Neural progenitor cell (in vitro differentiated cells): Measurements from ENCODE around the gene IRF7. TPM values are rescaled to one million over a fixed set of nuclear protein-coding genes. Genes with fewer than 3 reads are reported as not detected.

Source experiments
- DNase-seq: peaks from one replicate; pipeline ENCODE4 v3.0.0-alpha.2; 2016; ENCODE audit warnings: low spot score
- H2AFZ ChIP-seq: fragments of 200-600 bp; sonication (generic); replicated peaks from 2 replicates; pipeline ENCODE4 v1.6.1; 2016; ENCODE audit warnings: antibody characterized with exemption
- H3F3A ChIP-seq: fragments of 200-600 bp; sonication (generic); 2 replicates; pipeline ENCODE4 v1.6.1; 2016; ENCODE audit warnings: antibody characterized with exemption, low read depth
- H3K27ac ChIP-seq: fragments of 200-600 bp; sonication (generic); 2 replicates; pipeline ENCODE4 v1.5.1; 2016; ENCODE audit warnings: mild to moderate bottlenecking
- H3K27me3 ChIP-seq: fragments of 200-600 bp; sonication (generic); 2 replicates; pipeline ENCODE4 v1.6.1; 2016; ENCODE audit warnings: mild to moderate bottlenecking, moderate library complexity
- H3K36me3 ChIP-seq: fragments of 200-600 bp; sonication (generic); 2 replicates; pipeline ENCODE4 v1.5.1; 2016
- H3K4me1 ChIP-seq: fragments of 200-600 bp; sonication (generic); 2 replicates; pipeline ENCODE4 v1.6.1; 2016; ENCODE audit warnings: mixed run types
- H3K4me2 ChIP-seq: fragments of 200-600 bp; sonication (generic); 2 replicates; pipeline ENCODE4 v1.6.1; 2016
- H3K4me3 ChIP-seq: fragments of 200-600 bp; sonication (generic); 2 replicates; pipeline ENCODE4 v1.5.1; 2016
- H3K79me2 ChIP-seq: fragments of 200-600 bp; sonication (generic); 2 replicates; pipeline ENCODE4 v1.6.1; 2016; ENCODE audit warnings: low read depth
- H3K9ac ChIP-seq: fragments of 200-600 bp; sonication (generic); 2 replicates; pipeline ENCODE4 v1.6.1; 2016
- H3K9me3 ChIP-seq: fragments of 200-600 bp; sonication (generic); 2 replicates; pipeline ENCODE4 v1.5.1; 2016; ENCODE audit warnings: low read depth
- H4K20me1 ChIP-seq: fragments of 200-600 bp; sonication (generic); 2 replicates; pipeline ENCODE4 v1.6.1; 2016; ENCODE audit warnings: low read depth
- H3K27ac Mint-ChIP-seq: 3 replicates; pipeline ENCODE4 v1.8.0; 2021; ENCODE audit warnings: mixed read lengths
- H3K27me3 Mint-ChIP-seq: 2 replicates; pipeline ENCODE4 v1.8.0; 2022; ENCODE audit warnings: low read depth, mild to moderate bottlenecking, inconsistent platforms, moderate library complexity, mixed read lengths; ENCODE audit not compliant: insufficient read depth
- H3K36me3 Mint-ChIP-seq: 3 replicates; pipeline ENCODE4 v1.8.0; 2021; ENCODE audit warnings: mixed read lengths
- H3K4me1 Mint-ChIP-seq: 3 replicates; pipeline ENCODE4 v1.8.0; 2021; ENCODE audit warnings: mixed read lengths
- H3K4me3 Mint-ChIP-seq: 3 replicates; pipeline ENCODE4 v1.8.0; 2021; ENCODE audit warnings: mild to moderate bottlenecking, moderate library complexity, mixed read lengths
- H3K9me3 Mint-ChIP-seq: 3 replicates; pipeline ENCODE4 v1.8.0; 2020; ENCODE audit warnings: mixed read lengths
- EZH2 ChIP-seq: fragments of 200-600 bp; sonication (generic); IDR thresholded peaks from 2 replicates; pipeline ENCODE4 v1.6.1; 2017; ENCODE audit warnings: antibody characterized with exemption, mild to moderate bottlenecking, moderate library complexity
- EZH2phosphoT487 ChIP-seq: fragments of 200-600 bp; sonication (generic); IDR thresholded peaks from 2 replicates; pipeline ENCODE4 v1.6.1; 2017; ENCODE audit warnings: antibody characterized with exemption
- total RNA-seq: library from RNA; depleted of rRNA; stranded (reverse); fragments of >200 nt; gene quantifications from 2 replicates; pipeline ENCODE4 v1.2.3, GENCODE V29; 2015; ENCODE audit warnings: low replicate concordance
- TF ChIP-seq, protein P1 (sequence below): fragments of 200-600 bp; sonication (generic); IDR thresholded peaks from 2 replicates; pipeline ENCODE4 v1.5.1; 2017; ENCODE audit warnings: antibody characterized with exemption, mild to moderate bottlenecking

IRF7 gene
- total RNA-seq, 1 donor from 2014 or later, result 4.3 TPM

DNA sequence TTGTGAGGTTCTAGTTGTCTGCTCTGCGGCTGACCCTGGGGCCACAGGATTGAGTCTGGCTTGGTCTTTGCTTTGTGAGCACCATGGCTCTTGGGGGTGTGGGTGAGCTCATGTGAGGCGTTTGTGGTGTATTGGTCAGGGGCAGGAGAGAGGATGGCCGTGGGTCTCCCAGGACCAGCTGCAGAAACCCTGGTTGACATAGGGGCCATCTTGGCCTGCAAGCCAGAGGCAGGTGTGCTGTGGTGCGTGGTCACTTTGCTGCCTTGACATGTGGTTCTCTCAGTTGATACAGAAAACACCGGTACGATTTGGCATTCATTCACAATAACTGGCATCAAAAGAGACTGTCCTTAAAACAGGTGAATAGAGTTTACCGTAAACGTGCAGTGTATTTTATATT is 28.2 kb downstream of the IRF7 start:
- no peaks in the 10 kb centered on the region for H3K27me3 ChIP-seq
- no peaks in the 10 kb centered on the region for H3K36me3 ChIP-seq
- no peak overlapping the region for H3K27ac ChIP-seq
- H3K9me3 Mint-ChIP-seq, result no peaks in the 10 kb centered on the region
- H3K36me3 Mint-ChIP-seq, result peaks cover 24% of the 10 kb centered on the region
- no peak overlapping the region for H3K9ac ChIP-seq
- H3K9me3 ChIP-seq, result no peaks in the 10 kb centered on the region
- H3K4me2 ChIP-seq, result no peak overlapping the region
- H3F3A ChIP-seq, result no peaks in the 10 kb centered on the region
- TF ChIP-seq EZH2 (no peak), EZH2phosphoT487 (no peak)
- TF ChIP-seq, protein P1, sequence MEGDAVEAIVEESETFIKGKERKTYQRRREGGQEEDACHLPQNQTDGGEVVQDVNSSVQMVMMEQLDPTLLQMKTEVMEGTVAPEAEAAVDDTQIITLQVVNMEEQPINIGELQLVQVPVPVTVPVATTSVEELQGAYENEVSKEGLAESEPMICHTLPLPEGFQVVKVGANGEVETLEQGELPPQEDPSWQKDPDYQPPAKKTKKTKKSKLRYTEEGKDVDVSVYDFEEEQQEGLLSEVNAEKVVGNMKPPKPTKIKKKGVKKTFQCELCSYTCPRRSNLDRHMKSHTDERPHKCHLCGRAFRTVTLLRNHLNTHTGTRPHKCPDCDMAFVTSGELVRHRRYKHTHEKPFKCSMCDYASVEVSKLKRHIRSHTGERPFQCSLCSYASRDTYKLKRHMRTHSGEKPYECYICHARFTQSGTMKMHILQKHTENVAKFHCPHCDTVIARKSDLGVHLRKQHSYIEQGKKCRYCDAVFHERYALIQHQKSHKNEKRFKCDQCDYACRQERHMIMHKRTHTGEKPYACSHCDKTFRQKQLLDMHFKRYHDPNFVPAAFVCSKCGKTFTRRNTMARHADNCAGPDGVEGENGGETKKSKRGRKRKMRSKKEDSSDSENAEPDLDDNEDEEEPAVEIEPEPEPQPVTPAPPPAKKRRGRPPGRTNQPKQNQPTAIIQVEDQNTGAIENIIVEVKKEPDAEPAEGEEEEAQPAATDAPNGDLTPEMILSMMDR, result no peak
- peak overlapping the region; percentile 50 for H3K27ac Mint-ChIP-seq
- no peaks in the 10 kb centered on the region for H3K4me1 ChIP-seq
- no peak overlapping the region for H3K4me3 ChIP-seq
- H3K79me2 ChIP-seq, result peaks cover 29% of the 10 kb centered on the region
- peaks cover 6% of the 10 kb centered on the region for H3K27me3 Mint-ChIP-seq
- no peak overlapping the region for H2AFZ ChIP-seq
- no peaks in the 10 kb centered on the region for H3K4me1 Mint-ChIP-seq
- no peak overlapping the region for H3K4me3 Mint-ChIP-seq
- H4K20me1 ChIP-seq, result peaks cover 30% of the 10 kb centered on the region
- DNase-seq, result no peak

DNA sequence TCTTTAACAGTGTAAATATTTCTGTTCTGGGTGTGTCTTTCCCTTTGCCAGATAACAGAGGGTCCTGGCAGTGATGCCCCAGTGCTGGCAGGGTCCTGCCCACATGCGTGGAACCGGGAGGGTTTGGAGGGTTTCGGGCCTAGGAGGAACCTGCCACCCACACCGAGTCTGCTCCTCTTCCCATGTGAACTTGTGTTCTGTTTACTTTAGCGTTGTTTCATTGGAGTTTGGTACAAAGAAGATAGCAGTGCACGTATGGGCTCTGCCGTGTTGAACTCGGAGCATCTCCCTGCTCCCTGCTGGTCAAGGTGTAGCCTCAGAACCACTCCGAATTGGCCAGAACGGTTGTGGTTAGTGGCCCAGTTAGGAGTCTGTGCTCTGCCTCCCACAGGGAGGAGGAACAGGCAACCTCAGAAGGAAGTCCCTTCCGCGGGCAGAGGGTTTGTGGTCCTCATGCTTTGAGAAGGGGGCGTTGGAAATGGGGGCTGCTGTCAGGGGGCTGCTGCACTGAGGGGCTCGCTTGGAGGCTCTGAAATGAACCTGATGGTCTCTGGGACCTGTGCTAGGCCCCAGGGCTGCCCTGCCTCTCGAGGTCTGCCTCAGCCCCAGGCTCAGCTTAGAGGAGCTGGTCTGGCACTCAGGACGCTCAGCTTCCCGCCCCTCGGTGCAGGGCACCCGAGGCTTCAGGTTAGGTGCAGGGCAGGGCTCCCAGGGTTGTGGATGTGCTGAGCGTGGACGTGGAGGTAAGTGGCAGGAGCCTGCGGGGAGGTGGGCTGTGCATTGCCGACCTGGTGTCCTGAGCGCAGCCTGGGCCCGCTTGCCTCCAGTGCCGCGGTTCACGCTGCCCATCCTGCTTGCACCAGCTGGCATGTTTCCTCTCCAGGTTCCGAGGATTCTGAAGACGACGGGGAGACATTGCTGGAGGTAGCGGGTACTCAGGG is 29.1 kb downstream of the IRF7 start:
- Mint-ChIP-seq H3K27me3 (peaks cover 6% of the 10 kb centered on the region), H3K36me3 (peaks cover 24% of the 10 kb centered on the region), H3K27ac (peak overlapping the region; percentile 64), H3K4me1 (no peaks in the 10 kb centered on the region), H3K4me3 (no peak overlapping the region), H3K9me3 (no peaks in the 10 kb centered on the region)
- no peaks in the 10 kb centered on the region for H3K36me3 ChIP-seq
- H3F3A ChIP-seq, result no peaks in the 10 kb centered on the region
- H3K4me1 ChIP-seq, result no peaks in the 10 kb centered on the region
- H3K79me2 ChIP-seq, result peaks cover 37% of the 10 kb centered on the region
- no peak for DNase-seq
- no peak overlapping the region for H3K4me3 ChIP-seq
- no peak overlapping the region for H2AFZ ChIP-seq
- no peak overlapping the region for H3K4me2 ChIP-seq
- H3K27me3 ChIP-seq, result no peaks in the 10 kb centered on the region
- H4K20me1 ChIP-seq, result peaks cover 36% of the 10 kb centered on the region
- H3K9ac ChIP-seq, result no peak overlapping the region
- TF ChIP-seq EZH2phosphoT487 (no peak), EZH2 (no peak)
- TF ChIP-seq, protein P1, result no peak
- H3K9me3 ChIP-seq, result no peaks in the 10 kb centered on the region
- no peak overlapping the region for H3K27ac ChIP-seq

DNA sequence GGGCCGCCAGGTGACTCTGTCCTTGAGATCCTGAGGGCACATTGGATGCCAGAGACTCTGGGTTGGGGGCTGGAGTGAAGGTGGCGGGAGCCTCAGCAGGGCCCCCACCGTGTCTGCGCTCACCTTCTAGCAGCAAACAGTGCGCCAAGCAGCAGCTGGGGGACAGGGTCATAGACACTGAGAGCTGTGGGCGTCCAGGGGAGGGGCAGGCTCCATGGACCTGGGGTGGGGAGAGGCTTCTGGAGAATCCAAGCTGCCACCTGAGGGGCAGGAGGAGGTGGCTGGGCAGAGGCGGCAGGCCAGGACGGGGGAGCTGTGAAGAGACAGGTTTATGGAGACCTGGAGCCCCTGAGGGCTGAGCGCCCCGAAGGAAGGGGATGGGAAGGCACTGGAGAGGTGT is 31.5 kb downstream of the IRF7 start:
- H3K36me3 ChIP-seq, result no peaks in the 10 kb centered on the region
- H3K27me3 Mint-ChIP-seq, result peaks cover 2% of the 10 kb centered on the region
- peaks cover 50% of the 10 kb centered on the region for H4K20me1 ChIP-seq
- H3K79me2 ChIP-seq, result peaks cover 61% of the 10 kb centered on the region
- H3K4me2 ChIP-seq, result no peak overlapping the region
- H3K9me3 ChIP-seq, result no peaks in the 10 kb centered on the region
- TF ChIP-seq, protein P1, result no peak
- TF ChIP-seq EZH2phosphoT487 (no peak), EZH2 (no peak)
- no peak overlapping the region for H3K27ac ChIP-seq
- no peaks in the 10 kb centered on the region for H3K4me1 ChIP-seq
- H3K4me1 Mint-ChIP-seq, result peaks cover 9% of the 10 kb centered on the region
- H3K4me3 ChIP-seq, result no peak overlapping the region
- no peaks in the 10 kb centered on the region for H3K9me3 Mint-ChIP-seq
- H3K27ac Mint-ChIP-seq, result no peak overlapping the region
- no peaks in the 10 kb centered on the region for H3K27me3 ChIP-seq
- no peak for DNase-seq
- H3K9ac ChIP-seq, result no peak overlapping the region
- no peak overlapping the region for H2AFZ ChIP-seq
- H3F3A ChIP-seq, result no peaks in the 10 kb centered on the region
- peaks cover 19% of the 10 kb centered on the region for H3K36me3 Mint-ChIP-seq
- no peak overlapping the region for H3K4me3 Mint-ChIP-seq
